Measurements from ENCODE around the gene GRM8.

The GRM8 gene

GRCh38 chr7:126495001-126495400 lies 757.7 kb downstream of the GRM8 start:
- no peak for DNase-seq

- DNase-seq = no peak
Measured at GRCh38 chr7:126493801-126494200, 758.9 kb downstream of the GRM8 start.

- DNase-seq = no peak
Measured at GRCh38 chr7:126489874-126490273, 762.9 kb downstream of the GRM8 start.

GRCh38 chr7:126487728-126488442 lies 764.9 kb downstream of the GRM8 start:
- DNase-seq = no peak

GRCh38 chr7:126486806-126487205 lies 765.9 kb downstream of the GRM8 start:
- DNase-seq = no peak

GRCh38 chr7:126485791-126486190 lies 767.0 kb downstream of the GRM8 start:
- no peak for DNase-seq

GRCh38 chr7:126483972-126484371 lies 768.8 kb downstream of the GRM8 start:
- peak; percentile 15 for DNase-seq

- DNase-seq = no peak
Measured at GRCh38 chr7:126472825-126473224, 779.9 kb downstream of the GRM8 start.

- no peak for DNase-seq
Measured at GRCh38 chr7:126462405-126462804, 790.3 kb downstream of the GRM8 start.

GRCh38 chr7:126460664-126461063 lies 792.1 kb downstream of the GRM8 start:
- DNase-seq = no peak

- DNase-seq = no peak
Measured at GRCh38 chr7:126453104-126453503, 799.6 kb downstream of the GRM8 start.

- DNase-seq = no peak
Measured at GRCh38 chr7:126450269-126450671, 802.5 kb downstream of the GRM8 start.

GRCh38 chr7:126449611-126450268 lies 803.0 kb downstream of the GRM8 start:
- no peak for DNase-seq

GRCh38 chr7:126447984-126448383 lies 804.8 kb downstream of the GRM8 start:
- no peak for DNase-seq

- DNase-seq = no peak
Measured at GRCh38 chr7:126445991-126446390, 806.8 kb downstream of the GRM8 start.

- DNase-seq = no peak
Measured at GRCh38 chr7:126443951-126444350, 808.8 kb downstream of the GRM8 start.

- no peak for DNase-seq
Measured at GRCh38 chr7:126442908-126443307, 809.8 kb downstream of the GRM8 start.

- DNase-seq = no peak
Measured at GRCh38 chr7:126441745-126442144, 811.0 kb downstream of the GRM8 start.

- DNase-seq = no peak
Measured at GRCh38 chr7:126440542-126440941, 812.2 kb downstream of the GRM8 start.

- no peak for DNase-seq
Measured at GRCh38 chr7:126436213-126436868, 816.4 kb downstream of the GRM8 start.

GRCh38 chr7:126426652-126427051 lies 826.1 kb downstream of the GRM8 start:
- no peak for DNase-seq

- DNase-seq = no peak
Measured at GRCh38 chr7:126424985-126425384, 827.8 kb downstream of the GRM8 start.

- no peak for DNase-seq
Measured at GRCh38 chr7:126419047-126419446, 833.7 kb downstream of the GRM8 start.

- no peak for DNase-seq
Measured at GRCh38 chr7:126411821-126412383, 840.8 kb downstream of the GRM8 start.

Data from NCI-H345 (cell line).